NCI-H1105 treated with DMSO at 0.1 percent for 48 hours (cell line): ENCODE measurements around the gene EFCAB8.

Experiments used
- DNase-seq: peaks from one replicate; lab custom pipeline; 2025; lab: John Stamatoyannopoulos, UW

EFCAB8 gene, protein sequence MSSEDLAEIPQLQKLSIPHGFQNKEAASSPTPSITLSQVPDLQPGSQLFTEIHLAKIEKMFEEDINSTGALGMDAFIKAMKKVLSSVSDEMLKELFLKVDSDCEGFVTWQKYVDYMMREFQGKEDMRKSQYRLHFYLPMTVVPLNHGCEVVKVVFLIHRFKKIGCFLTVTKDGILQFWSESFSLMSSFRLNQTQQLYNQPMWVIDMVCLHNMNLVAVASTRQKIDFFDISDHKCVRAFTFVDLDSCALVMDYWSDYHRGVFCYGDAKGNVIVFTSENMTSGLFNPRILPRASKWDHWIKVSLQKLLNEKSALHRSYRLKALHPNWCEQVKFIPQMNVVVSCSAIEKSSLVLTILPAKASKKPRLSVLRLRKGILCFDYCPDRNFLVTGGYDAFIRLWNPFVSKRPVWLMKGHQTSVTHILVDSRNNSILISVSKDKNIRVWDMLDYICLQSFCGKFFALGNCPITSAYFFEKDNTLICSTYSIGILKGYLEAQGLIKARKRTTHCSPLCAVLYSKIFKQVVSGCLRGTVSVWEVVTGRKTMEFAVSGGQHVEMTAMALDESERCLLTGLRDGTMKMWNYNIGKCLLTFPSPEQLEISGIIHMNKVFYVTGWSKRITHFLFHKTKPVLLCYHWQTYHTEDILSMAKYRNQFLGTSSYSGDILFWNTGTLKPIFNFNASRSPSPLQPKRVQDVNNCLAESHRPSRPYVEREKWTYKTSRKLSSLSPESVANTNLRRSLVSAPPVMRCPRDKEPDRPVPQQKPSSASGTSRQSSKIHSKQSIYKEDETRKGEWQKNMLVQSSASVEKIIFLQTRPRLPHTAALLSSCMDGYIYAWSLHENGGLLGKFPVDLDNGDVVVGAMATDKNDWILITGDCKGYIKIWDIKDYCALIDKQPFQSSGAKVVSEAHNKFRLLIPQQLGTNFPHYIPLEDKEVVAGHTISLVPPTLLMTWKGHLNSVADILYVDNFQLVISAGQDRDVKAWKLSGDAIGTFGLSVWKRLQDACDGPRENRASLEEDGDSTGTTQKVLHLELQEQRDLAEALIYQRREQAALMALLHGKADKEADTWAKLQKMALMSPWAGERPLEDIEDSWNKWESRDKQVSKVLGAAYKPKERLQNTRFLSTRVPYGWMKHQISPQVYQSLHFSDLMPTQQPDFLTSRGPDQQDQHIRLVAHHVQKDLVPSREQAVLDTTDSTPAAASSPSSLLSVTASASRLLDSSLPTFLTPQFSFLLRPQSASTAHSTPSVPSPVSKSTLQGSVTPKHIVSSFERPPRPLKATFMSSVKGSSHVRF

GRCh38 chr20:32858701-32859372, at the start of gene EFCAB8:
EFCAB8 (plus strand) TSS chr20:32858923; CDS start chr20:32863793, 4,870 bp downstream.
- no peak for DNase-seq

- no peak for DNase-seq
Observed at GRCh38 chr20:32809907-32810306, 48.8 kb upstream of the EFCAB8 start.

- DNase-seq = no peak
Observed at GRCh38 chr20:32810941-32811340, 47.8 kb upstream of the EFCAB8 start.

- no peak for DNase-seq
Observed at GRCh38 chr20:32811886-32812285, 46.8 kb upstream of the EFCAB8 start.

GRCh38 chr20:32819992-32820697, 38.6 kb upstream of the EFCAB8 start:
- peak; percentile 68 for DNase-seq

DNA sequence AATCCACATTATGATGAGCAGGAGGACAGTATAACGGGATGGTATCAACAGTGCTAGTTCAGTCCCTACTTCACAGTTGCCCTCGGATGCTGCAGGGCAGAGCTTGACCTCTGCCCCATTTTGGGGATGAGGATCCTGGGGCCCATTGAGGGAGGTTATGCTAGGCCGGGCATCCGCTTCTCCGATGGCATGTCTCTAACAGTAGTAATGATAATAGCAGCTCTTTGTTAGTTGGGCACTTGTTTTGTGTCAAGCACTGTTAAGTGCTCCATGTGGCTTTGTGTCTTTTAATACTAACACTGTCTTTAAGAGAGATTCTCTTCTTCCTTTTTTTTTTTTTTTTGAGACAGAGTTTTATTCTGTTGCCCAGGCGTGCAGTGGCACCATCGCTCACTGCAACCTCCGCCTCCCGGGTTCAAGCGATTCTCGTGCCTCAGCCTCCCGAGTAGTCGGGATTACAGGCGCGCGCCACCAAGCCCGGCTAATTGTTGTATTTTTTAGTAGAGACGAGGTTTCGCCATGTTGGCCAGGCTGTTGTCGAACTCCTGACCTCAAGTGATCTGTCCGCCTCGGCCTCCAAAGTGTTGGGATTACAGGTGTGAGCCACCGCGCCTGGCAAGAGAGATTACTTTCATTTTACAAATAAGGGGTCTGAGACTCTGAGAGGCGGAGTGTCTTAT, 37.9 kb upstream of the EFCAB8 start:
- DNase-seq = no peak

- no peak for DNase-seq
Observed at GRCh38 chr20:32822225-32822624, 36.5 kb upstream of the EFCAB8 start.

DNA sequence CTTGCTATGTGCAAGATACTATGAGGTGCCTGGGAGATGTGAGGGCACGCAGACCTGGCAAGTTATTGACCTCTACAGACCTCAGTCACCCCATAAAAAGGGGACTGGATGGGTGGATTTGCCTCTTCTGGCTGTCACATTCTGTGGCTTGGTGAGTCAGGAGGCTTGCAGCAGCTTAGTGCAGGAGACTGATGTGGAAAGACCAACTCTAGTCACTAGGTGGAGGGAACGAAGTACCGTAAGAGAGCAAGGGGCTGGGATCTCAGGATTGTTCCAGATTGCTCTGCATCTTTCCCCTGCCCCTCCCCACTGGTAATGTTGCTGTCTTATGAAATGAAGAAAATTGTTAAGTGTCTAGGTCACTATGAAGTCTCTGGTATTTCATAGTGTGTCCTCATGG, 35.6 kb upstream of the EFCAB8 start:
- no peak for DNase-seq

DNA sequence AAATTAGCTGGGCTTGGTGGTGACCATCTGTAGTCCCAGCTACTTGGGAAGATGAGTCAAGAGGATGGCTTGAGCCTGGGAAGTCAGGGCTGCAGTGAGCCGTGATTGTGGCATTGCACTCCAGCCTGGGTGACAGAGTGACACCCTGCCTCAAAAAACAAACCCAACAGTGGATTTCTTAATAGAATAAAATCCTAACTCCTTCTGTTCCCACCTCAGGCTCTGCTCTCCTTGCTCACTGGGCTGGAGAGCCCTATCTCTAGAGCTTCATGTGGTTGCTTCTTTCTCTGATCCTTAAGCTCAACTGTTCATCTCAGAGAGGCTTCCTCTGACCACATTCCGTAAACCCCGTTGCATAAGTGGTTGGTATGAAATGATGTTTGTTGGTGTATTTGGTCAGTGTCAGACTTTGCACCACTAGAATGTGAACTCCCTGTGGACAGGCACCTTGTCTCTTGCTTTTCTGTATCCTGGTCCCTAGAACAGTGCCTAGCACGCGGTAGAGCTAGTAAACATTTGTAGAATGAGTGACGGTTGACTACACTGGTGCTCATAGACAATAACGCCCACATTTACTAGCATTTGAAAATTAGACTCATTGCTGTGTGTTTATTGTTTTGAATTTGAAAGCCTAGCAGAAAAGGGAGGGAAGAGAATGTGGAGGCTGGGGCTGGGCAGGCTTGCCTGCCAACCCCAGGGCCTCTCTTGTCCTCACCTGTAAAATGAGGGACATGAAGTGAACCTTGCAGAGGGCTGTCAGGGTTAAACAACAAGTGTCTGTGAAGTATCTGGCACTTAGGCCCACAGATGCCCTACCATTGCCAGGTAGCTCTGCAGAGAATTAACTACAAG, 34.8 kb upstream of the EFCAB8 start:
- DNase-seq = no peak

- DNase-seq = no peak
Observed at GRCh38 chr20:32828029-32828680, 30.6 kb upstream of the EFCAB8 start.

GRCh38 chr20:32829311-32830005, 29.3 kb upstream of the EFCAB8 start:
- DNase-seq = no peak

DNA sequence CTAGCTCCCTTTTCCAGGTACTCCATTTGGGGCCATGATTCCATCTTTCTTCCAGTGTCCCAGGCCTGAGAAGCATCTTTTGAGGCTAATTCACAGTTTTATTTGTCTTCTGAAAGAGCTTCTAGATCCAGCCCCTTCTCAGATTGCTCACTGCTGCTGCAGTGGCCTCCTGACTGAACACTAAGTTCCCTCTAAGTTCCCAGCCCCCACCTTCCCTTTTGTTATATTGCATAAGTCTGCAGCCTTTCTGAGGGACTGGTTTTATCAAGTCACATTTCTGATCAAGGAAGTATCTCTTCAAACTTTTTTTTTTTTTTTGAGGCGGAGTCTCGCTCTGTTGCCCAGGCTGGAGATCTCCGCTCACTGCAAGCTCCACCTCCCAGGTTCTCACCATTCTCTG, 28.3 kb upstream of the EFCAB8 start:
- no peak for DNase-seq

DNA sequence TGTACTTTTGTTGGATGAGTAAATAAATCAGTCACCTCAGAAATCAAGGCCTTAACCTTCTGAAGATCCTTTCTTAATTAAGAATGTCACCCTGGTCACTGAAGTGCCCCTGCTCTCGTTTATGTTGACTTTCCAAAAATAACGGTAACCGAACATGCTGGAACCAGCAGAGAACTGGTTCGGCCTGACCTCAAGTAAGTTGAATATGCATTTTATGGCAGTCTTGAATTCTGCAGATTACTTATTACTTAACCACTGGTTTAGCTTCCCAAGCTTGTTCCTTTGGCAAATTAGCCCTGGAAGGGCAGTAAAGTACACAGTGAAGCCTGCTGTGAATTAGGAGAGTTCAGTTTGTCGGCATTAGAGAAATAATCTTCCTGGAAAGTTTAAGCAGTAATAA, 26.7 kb upstream of the EFCAB8 start:
- DNase-seq = no peak

DNA sequence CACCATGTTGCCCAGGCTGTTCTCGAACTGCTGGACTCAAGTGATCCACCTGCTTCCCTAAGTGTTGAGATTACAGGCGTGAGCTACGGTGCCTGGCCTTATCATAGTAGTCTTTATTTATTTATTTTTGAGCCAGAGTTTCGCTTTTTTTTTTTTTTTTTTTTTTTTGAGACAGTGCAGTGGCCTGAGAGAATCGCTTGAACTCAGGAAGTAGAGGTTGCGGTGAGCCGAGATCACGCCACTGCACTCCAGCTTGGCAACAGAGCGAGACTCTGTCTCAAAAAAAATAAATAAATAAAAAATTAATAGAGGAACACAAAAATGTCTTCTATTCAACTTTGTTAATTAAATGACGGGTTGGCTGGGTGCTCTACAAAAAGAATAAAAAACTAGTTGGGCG, 26.1 kb upstream of the EFCAB8 start:
- no peak for DNase-seq

DNA sequence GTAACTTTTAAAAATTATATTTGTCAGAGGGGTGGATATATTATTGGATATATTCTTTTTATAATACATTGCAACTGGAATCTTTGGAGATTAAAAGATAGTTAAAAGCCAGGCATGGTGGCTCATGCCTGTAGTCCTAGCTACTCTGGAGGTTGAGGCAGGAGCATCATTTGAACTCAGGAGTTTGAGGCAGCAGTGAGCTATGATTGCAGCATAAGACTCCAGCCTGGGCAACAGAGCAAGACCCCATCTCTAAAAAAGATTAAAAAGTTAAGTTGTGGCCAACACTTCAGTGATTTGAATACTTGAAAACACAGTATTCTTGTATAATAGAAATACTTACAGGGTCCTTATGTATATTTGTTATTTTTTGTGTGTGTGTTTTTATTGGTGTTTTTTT, 23.8 kb upstream of the EFCAB8 start:
- no peak for DNase-seq

- DNase-seq = no peak
Observed at GRCh38 chr20:32837157-32837556, 21.6 kb upstream of the EFCAB8 start.

- no peak for DNase-seq
Observed at GRCh38 chr20:32839227-32839981, 19.3 kb upstream of the EFCAB8 start.

GRCh38 chr20:32839982-32840285, 18.8 kb upstream of the EFCAB8 start:
- no peak for DNase-seq
